Left lung (tissue), 10 donors: ENCODE data around the gene BRME1. TPM values are rescaled to one million over a fixed set of nuclear protein-coding genes. Genes with fewer than 3 reads are reported as not detected.
A peak's percentile ranks its signal among the peaks of the same experiment; 100 is the strongest.
"Not testable (repeated sequence)": the region's sequence is repeated elsewhere in the genome, so short reads cannot be mapped to it uniquely, and the experiment has no call there.

Source experiments
- ATAC-seq: fragments of 200-7000 bp; cut with Tn5 transposase; one replicate; pipeline ENCODE4 v1.9.1; 2020; ENCODE audit warnings: moderate library complexity
- DNase-seq, 4 donors: peaks; one replicate each; pipeline ENCODE4 v3.0.0-alpha.2; 2013 to 2020
- H3K27ac ChIP-seq, 2 donors: fragments of 200-600 bp; sonication (generic) in 1 of 2; one replicate each; pipeline versions ENCODE4 v1.5.0 to v1.8.0; 2020 to 2021
- H3K27me3 ChIP-seq, 2 donors: fragments of 200-600 bp; sonication (generic) in 1 of 2; one replicate each; pipeline versions ENCODE4 v1.5.0 to v1.8.0; 2020 to 2021
- H3K36me3 ChIP-seq, 2 donors: fragments of 200-600 bp; sonication (generic) in 1 of 2; one replicate each; pipeline versions ENCODE4 v1.5.0 to v1.8.0; 2020 to 2021
- H3K4me1 ChIP-seq, 2 donors: fragments of 200-600 bp; one replicate each; pipeline ENCODE4 v1.8.0; 2021
- H3K4me3 ChIP-seq, 2 donors: fragments of 200-600 bp; sonication (generic) in 1 of 2; one replicate each; pipeline versions ENCODE4 v1.5.0 to v1.8.0; 2020 to 2021; ENCODE audit warnings: mild to moderate bottlenecking in 1 of 2
- H3K9me3 ChIP-seq, 2 donors: fragments of 200-600 bp; sonication (generic) in 1 of 2; one replicate each; pipeline versions ENCODE4 v1.5.0 to v1.8.0; 2020 to 2021
- CTCF ChIP-seq, 2 donors: fragments of 200-600 bp; sonication (generic) in 1 of 2; IDR thresholded peaks; one replicate each; pipeline versions ENCODE4 v1.5.0 to v1.8.0; 2021; ENCODE audit warnings: antibody characterized with exemption in 2 of 2
- intact Hi-C, 2 donors: fragments of 100-400 bp; cut with DNase I; formaldehyde crosslinking; loops; one replicate each; pipeline versions ENCODE4 v1.11.2 to v1.14.2; 2022
- polyA plus RNA-seq, 6 donors: library from polyadenylated mRNA; unstranded; fragments of 120-200 nt; gene quantifications; one replicate each; pipeline ENCODE4 v1.2.1, GENCODE V29; 2013; ENCODE audit not compliant: insufficient read length in 6 of 6
- total RNA-seq, 2 donors: library from RNA; stranded (reverse); fragmentation: NEBNext Ultra II Directional; extraction: Animal tissue kit (Norgen Biotek cat#: 25700); gene quantifications; one replicate each; pipeline ENCODE4 v1.2.1, GENCODE V29; 2021
- donor health status: DM: no; HTN: yes; CAD: no.
- donor health status: DM: no; HTN: no; CAD: no.

The BRME1 gene
- total and polyA plus RNA-seq, 8 donors = 3.7 to 7.8 (median 7.1) TPM

GRCh38 chr19:13861392-13861713, 44.6 kb downstream of the BRME1 start:
- Histone ChIP-seq H3K36me3 (no peaks in the 10 kb centered on the region), H3K4me1 (peaks cover 14 to 55% of the 10 kb centered on the region in 2 donors), H3K27ac (peak overlapping the region; percentile 88 to 95), H3K4me3 (peak overlapping the region; percentile 16 to 46), H3K9me3 (no peaks in the 10 kb centered on the region), H3K27me3 (peaks cover 0 to 29% of the 10 kb centered on the region in 2 donors)
- TF ChIP-seq CTCF (IDR thresholded peaks at IDR 0.05) = no peak
- DNase-seq = no peak
- intact Hi-C loops = loop anchor here (5.0 to 10.0 kb wide), 3 partner anchors 79 to 267 kb away; partner anchors contain the start of gene C19orf53 (in 1 of the 2)
- peak; percentile 0 for ATAC-seq

GRCh38 chr19:13860679-13861391, 45.1 kb downstream of the BRME1 start:
- Histone ChIP-seq H3K4me3 (peak overlapping the region in 1 of 2 donors; percentile 46), H3K36me3 (no peaks in the 10 kb centered on the region), H3K27me3 (peaks cover 0 to 24% of the 10 kb centered on the region in 2 donors), H3K4me1 (peaks cover 10 to 49% of the 10 kb centered on the region in 2 donors), H3K9me3 (no peaks in the 10 kb centered on the region), H3K27ac (peak overlapping the region; percentile 88 to 95)
- DNase-seq (no peak), ATAC-seq (no peak)
- TF ChIP-seq CTCF (IDR thresholded peaks at IDR 0.05) = no peak
- intact Hi-C loops = loop anchor here (5.0 to 10.0 kb wide), 3 partner anchors 79 to 266 kb away; partner anchors contain the start of gene C19orf53 (in 1 of the 2)

- no peak for TF ChIP-seq CTCF (IDR thresholded peaks at IDR 0.05)
- Histone ChIP-seq H3K4me1 (peaks cover 10 to 38% of the 10 kb centered on the region in 2 donors), H3K27me3 (peaks cover 0 to 11% of the 10 kb centered on the region in 2 donors), H3K27ac (no peak overlapping the region), H3K9me3 (no peaks in the 10 kb centered on the region), H3K36me3 (no peaks in the 10 kb centered on the region), H3K4me3 (no peak overlapping the region)
- intact Hi-C loops = no loop called here
- no peak for ATAC-seq
- DNase-seq = no peak
These were observed 46.5 kb downstream of the BRME1 start for GRCh38 chr19:13859361-13859880.

- no peak for TF ChIP-seq CTCF (IDR thresholded peaks at IDR 0.05)
- DNase-seq = no peak
- H3K27ac ChIP-seq = no peak overlapping the region
These were observed 49.4 kb downstream of the BRME1 start for GRCh38 chr19:13856497-13856896.

GRCh38 chr19:13852171-13852707, 53.7 kb downstream of the BRME1 start:
- H3K9me3 ChIP-seq, DNase-seq, ATAC-seq, H3K4me3 ChIP-seq, H3K27me3 ChIP-seq, intact Hi-C loops, H3K36me3 ChIP-seq: not testable (repeated sequence)
- Histone ChIP-seq H3K4me1 (peaks cover 11 to 58% of the 10 kb centered on the region in 2 donors), H3K27ac (peak overlapping the region; percentile 98 to 99)

More at GRCh38 chr19:13856497-13856896, 49.4 kb downstream of the BRME1 start:
- H3K4me3 ChIP-seq = no peak overlapping the region
- intact Hi-C loops = no loop called here
- H3K36me3 ChIP-seq = no peaks in the 10 kb centered on the region
- no peak for ATAC-seq
- no peaks in the 10 kb centered on the region for H3K27me3 ChIP-seq
- H3K4me1 ChIP-seq = peaks cover 8 to 28% of the 10 kb centered on the region in 2 donors
- no peaks in the 10 kb centered on the region for H3K9me3 ChIP-seq

GRCh38 chr19:13851734-13852114, 54.2 kb downstream of the BRME1 start:
- H3K4me1 ChIP-seq = peaks cover 15 to 62% of the 10 kb centered on the region in 2 donors
- intact Hi-C loops, H3K27me3 ChIP-seq, ATAC-seq, H3K36me3 ChIP-seq, DNase-seq, H3K4me3 ChIP-seq, H3K9me3 ChIP-seq: not testable (repeated sequence)
- H3K27ac ChIP-seq = peak overlapping the region; percentile 98 to 99
